Suprapubic skin (tissue), 4 donors: ENCODE results near the gene PHPT1. TPM values are rescaled to one million over a fixed set of nuclear protein-coding genes. Genes with fewer than 3 reads are reported as not detected.
"Not testable (repeated sequence)": the region's sequence is repeated elsewhere in the genome, so short reads cannot be mapped to it uniquely, and the experiment has no call there.

Source experiments
- DNase-seq, 2 donors: peaks; one replicate each; pipeline ENCODE4 v3.0.0-alpha.2; 2019; ENCODE audit warnings: low spot score in 2 of 2
- H3K27ac ChIP-seq: fragments of 200-600 bp; sonication (generic); one replicate; pipeline ENCODE4 v1.5.1; 2019
- H3K27me3 ChIP-seq: fragments of 200-600 bp; sonication (generic); one replicate; pipeline ENCODE4 v1.5.1; 2019
- H3K36me3 ChIP-seq: fragments of 200-600 bp; sonication (generic); one replicate; pipeline ENCODE4 v1.5.1; 2019
- H3K4me1 ChIP-seq: fragments of 200-600 bp; sonication (generic); one replicate; pipeline ENCODE4 v1.5.1; 2019
- H3K4me3 ChIP-seq: fragments of 200-600 bp; sonication (generic); one replicate; pipeline ENCODE4 v1.5.1; 2019; ENCODE audit warnings: mild to moderate bottlenecking
- H3K9me3 ChIP-seq: fragments of 200-600 bp; sonication (generic); one replicate; pipeline ENCODE4 v1.5.1; 2019
- CTCF ChIP-seq, 2 donors: fragments of 200-600 bp in 1 of 2; fragments of 450-650 bp in 1 of 2; sonication (generic) in 1 of 2; IDR thresholded peaks; one replicate each; pipeline ENCODE4 v1.5.1; 2016 to 2019; ENCODE audit warnings: antibody characterized with exemption in 2 of 2, mild to moderate bottlenecking in 1 of 2, moderate library complexity in 1 of 2
- EP300 ChIP-seq: sonication (generic); formaldehyde crosslinking; IDR thresholded peaks from one replicate; pipeline ENCODE4 v1.6.1; 2017; ENCODE audit warnings: antibody characterized with exemption
- POLR2A ChIP-seq, 2 donors: fragments of 450-650 bp; IDR thresholded peaks; one replicate each; pipeline ENCODE4 v1.6.1; 2017; ENCODE audit warnings: antibody characterized with exemption in 2 of 2, mild to moderate bottlenecking in 2 of 2, moderate library complexity in 2 of 2
- POLR2AphosphoS5 ChIP-seq, 3 donors: sonication (generic); formaldehyde crosslinking; IDR thresholded peaks; one replicate each; pipeline ENCODE4 v1.6.1; 2017; ENCODE audit warnings: antibody characterized with exemption in 3 of 3
- WGBS: methylation state at CpG from one replicate; pipeline ENCODE4 v1.1.5; 2018; 5-methylcytosine and 5-hydroxymethylcytosine counted together
- total RNA-seq, 4 donors: library from RNA; depleted of rRNA; stranded (reverse); fragments of >200 nt; gene quantifications; one replicate each; pipeline ENCODE4 v1.1.0, GENCODE V29; 2016

Gene PHPT1
- total RNA-seq, 4 donors from 2014 or later, result 41.9 to 64.2 (median 46.6) TPM

GRCh38 chr9:136862849-136863622 is 13.8 kb downstream of the PHPT1 start:
- 94% methylated on average over 29 of the region's 31 CpGs for WGBS
- DNase-seq, result peak in 1 of 2 donors; percentile 60
- Histone ChIP-seq H3K9me3 (no peaks in the 10 kb centered on the region), H3K27me3 (no peaks in the 10 kb centered on the region), H3K4me1 (peaks cover 47% of the 10 kb centered on the region), H3K36me3 (peaks cover 33% of the 10 kb centered on the region), H3K4me3 (no peak overlapping the region), H3K27ac (no peak overlapping the region)
- no peak for TF ChIP-seq CTCF (IDR thresholded peaks at IDR 0.05)
- no peak for TF ChIP-seq POLR2A (IDR thresholded peaks at IDR 0.05)
- TF ChIP-seq POLR2AphosphoS5 (IDR thresholded peaks at IDR 0.05), result no peak
- TF ChIP-seq EP300, result no peak

- Histone ChIP-seq H3K36me3 (peaks cover 33% of the 10 kb centered on the region), H3K4me1 (peaks cover 40% of the 10 kb centered on the region), H3K27me3 (no peaks in the 10 kb centered on the region), H3K4me3 (no peak overlapping the region), H3K27ac (no peak overlapping the region), H3K9me3 (no peaks in the 10 kb centered on the region)
- TF ChIP-seq CTCF (IDR thresholded peaks at IDR 0.05) (no peak), EP300 (no peak), POLR2A (IDR thresholded peaks at IDR 0.05) (no peak), POLR2AphosphoS5 (IDR thresholded peaks at IDR 0.05) (no peak)
- DNase-seq, result no peak
- 86% methylated on average over 10 of the region's 12 CpGs for WGBS
Observed at GRCh38 chr9:136863623-136864273, 14.5 kb downstream of the PHPT1 start.

DNA sequence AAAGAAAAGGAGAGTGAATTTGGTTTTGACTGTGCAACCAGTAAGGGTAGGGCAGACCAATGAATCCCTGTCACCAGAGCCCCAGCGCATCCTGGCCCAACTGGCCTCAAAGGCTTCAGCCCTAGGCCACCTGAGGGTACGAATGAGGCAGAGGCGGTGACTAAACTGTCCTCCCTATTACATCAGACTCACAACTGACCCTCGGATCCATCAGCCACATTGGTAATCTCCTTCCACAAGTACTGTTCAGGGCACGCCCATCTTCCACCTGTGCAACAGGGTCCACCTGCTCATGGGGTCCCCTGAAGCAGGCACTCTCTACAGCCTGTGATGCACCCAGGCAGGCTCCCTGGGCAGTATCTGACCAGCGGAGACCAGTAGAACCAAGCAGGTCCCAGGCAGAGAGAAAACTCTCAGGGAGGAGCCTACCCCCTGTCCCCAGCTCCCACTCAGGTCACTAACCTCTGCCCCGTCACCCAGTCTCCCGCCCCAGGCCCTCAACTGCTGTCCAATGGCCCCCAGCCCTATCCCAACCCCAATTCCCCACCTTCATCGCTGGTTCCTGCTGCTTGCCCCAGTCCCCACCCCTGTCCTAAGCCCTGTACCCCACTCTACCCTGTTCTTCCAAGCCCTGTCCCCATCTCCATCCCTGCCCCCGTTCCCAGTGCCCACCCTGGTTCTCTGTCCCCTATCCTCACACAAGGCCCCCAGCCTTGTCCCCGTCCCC is 16.0 kb downstream of the PHPT1 start:
- Histone ChIP-seq H3K36me3 (peaks cover 33% of the 10 kb centered on the region), H3K27ac (no peak overlapping the region), H3K9me3 (no peaks in the 10 kb centered on the region), H3K27me3 (no peaks in the 10 kb centered on the region), H3K4me1 (peaks cover 29% of the 10 kb centered on the region), H3K4me3 (peak overlapping the region; percentile 86)
- WGBS, result 59% methylated on average over 11 of the region's 11 CpGs
- TF ChIP-seq EP300, result no peak
- TF ChIP-seq POLR2AphosphoS5 (IDR thresholded peaks at IDR 0.05), result no peak
- no peak for TF ChIP-seq POLR2A (IDR thresholded peaks at IDR 0.05)
- TF ChIP-seq CTCF (IDR thresholded peaks at IDR 0.05), result no peak
- DNase-seq, result no peak

DNA sequence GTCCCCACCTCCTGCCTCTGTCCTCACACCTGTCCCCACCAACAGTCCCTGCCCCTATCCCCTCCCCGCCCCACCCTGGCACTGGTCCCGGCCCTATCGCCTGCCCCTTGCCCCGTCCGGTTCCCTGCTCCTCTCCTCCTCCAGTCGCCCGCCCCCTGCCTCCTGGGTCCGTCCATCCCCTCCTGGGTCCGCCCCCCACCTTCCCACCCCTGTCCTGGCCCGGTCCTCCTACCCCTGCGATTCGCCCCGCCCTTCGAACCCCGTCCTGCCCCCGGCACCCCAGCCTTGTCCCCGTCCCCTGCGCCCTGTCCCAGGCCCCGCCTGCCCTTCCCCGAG is 16.5 kb downstream of the PHPT1 start:
- no peak for TF ChIP-seq EP300
- no peak for TF ChIP-seq POLR2AphosphoS5 (IDR thresholded peaks at IDR 0.05)
- TF ChIP-seq POLR2A (IDR thresholded peaks at IDR 0.05), result no peak
- no peak for TF ChIP-seq CTCF (IDR thresholded peaks at IDR 0.05)
- H3K4me1 ChIP-seq, result peaks cover 29% of the 10 kb centered on the region
- WGBS, result 0% methylated on average over 9 of the region's 20 CpGs

GRCh38 chr9:136866898-136867421 is 17.8 kb downstream of the PHPT1 start:
- Histone ChIP-seq H3K4me3 (peak overlapping the region; percentile 86), H3K36me3 (peaks cover 17% of the 10 kb centered on the region), H3K4me1 (peaks cover 29% of the 10 kb centered on the region), H3K27ac (peak overlapping the region; percentile 90)
- H3K9me3 ChIP-seq, DNase-seq, H3K27me3 ChIP-seq: not testable (repeated sequence)
- WGBS, result 81% methylated on average over 29 of the region's 29 CpGs

More for the DNA sequence above, 16.5 kb downstream of the PHPT1 start:
- H3K4me3 ChIP-seq, result peak overlapping the region; percentile 86
- H3K9me3 ChIP-seq, result no peaks in the 10 kb centered on the region
- H3K36me3 ChIP-seq, result peaks cover 29% of the 10 kb centered on the region
- H3K27ac ChIP-seq, result peak overlapping the region; percentile 90
- H3K27me3 ChIP-seq, result no peaks in the 10 kb centered on the region
- peak; percentile 76 to 81 for DNase-seq
